ENCODE data around the gene MITD1. TPM values are rescaled to one million over a fixed set of nuclear protein-coding genes. Genes with fewer than 3 reads are reported as not detected.
A peak's percentile ranks its signal among the peaks of the same experiment; 100 is the strongest.

MITD1 gene
- polyA plus RNA-seq, 1 experiment, result 27.2 TPM

DNA sequence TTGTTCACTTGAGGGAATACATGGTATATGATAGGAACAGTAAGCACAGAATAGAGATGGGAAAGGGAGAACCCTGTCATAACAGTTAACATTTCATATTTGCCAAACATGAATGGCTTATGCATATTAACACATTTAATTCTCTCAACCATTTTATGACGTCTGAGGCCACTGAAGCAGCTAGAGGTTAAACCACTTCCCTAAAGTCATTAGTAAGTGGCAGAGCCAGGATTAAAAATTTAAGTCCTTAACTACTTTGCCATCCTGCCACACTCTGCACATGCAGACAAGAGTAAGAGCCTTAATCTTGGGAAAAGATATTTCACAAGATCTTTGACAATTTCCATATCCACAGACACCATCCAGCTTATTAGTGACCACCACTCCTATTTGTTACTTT is 24.0 kb downstream of the MITD1 start:
- no peak overlapping the region for H3K27ac ChIP-seq (ENCODE audit: low read depth, low read length)
- POLR2A ChIA-PET, result interaction anchor here (1.5 kb wide), 1 partner anchor 180 kb away, joined by 3 read pairs; the partner anchor contains the start of gene EIF5B

DNA sequence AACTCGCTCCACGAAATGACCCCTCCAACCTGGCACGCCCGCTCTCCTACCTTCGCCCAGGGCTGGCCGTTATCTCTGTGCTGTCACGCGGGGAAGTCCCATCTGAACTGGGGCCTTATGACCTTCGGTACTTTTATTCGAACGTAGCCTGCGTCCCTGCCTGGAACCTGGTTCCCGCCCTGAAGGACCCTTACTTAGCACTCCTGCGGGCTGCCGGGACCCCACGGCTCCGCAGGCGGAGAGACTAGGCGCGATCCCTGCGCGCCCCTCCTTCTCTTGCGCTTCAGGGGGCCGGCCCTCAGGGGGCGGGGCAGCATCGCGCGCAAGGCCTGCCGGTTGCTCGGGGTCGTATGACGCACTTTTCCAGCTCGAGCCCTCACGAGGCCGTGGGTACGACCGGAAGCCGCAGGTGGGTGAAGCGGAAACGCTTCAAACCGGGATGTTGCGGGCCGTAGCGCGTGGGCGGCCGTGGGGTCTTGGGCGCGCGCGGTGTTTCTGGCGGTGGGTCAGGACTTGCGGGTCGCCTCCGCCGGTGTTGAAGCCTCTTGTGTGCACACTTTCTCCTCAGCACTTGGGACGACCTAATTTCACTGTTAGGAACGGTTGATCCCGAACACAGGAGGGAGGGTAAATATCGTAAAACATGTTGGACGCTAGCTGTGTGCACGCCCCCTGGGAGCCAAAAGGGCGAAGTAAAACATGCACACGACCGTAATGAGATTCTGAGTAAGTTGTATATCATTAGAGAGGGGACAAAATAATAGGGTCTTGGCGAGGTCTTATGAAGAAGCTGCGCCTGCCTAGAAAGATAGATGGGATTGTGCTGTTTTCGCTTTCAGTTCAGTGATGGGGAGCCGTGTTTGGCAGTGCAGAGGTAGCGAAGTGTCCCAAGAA is 26.0 kb downstream of the MITD1 start, which contains the start of the genes LIPT1 and TSGA10:
Gene LIPT1, plus strand, starts transcription at position 325 of the 894 bp plus-strand sequence. CDS start 6,991 bp downstream, outside the sequence.
Gene TSGA10, minus strand, starts transcription at position 300 of the 894 bp plus-strand sequence. CDS start 45,503 bp downstream, outside the sequence.
- no peaks in the 10 kb centered on the region for H3K9me3 ChIP-seq (ENCODE audit: control insufficient read depth, insufficient read depth, low read length)
- DNase-seq (ENCODE audit: low read depth, low spot score), result peak; percentile 73
- H3K27ac ChIP-seq (ENCODE audit: low read depth, low read length), result peak within 1 kb of the TSS; percentile 87
- no peaks in the 10 kb centered on the region for H3K27me3 ChIP-seq (ENCODE audit: control insufficient read depth, insufficient read depth, low read length)
- TF ChIP-seq, protein P1, sequence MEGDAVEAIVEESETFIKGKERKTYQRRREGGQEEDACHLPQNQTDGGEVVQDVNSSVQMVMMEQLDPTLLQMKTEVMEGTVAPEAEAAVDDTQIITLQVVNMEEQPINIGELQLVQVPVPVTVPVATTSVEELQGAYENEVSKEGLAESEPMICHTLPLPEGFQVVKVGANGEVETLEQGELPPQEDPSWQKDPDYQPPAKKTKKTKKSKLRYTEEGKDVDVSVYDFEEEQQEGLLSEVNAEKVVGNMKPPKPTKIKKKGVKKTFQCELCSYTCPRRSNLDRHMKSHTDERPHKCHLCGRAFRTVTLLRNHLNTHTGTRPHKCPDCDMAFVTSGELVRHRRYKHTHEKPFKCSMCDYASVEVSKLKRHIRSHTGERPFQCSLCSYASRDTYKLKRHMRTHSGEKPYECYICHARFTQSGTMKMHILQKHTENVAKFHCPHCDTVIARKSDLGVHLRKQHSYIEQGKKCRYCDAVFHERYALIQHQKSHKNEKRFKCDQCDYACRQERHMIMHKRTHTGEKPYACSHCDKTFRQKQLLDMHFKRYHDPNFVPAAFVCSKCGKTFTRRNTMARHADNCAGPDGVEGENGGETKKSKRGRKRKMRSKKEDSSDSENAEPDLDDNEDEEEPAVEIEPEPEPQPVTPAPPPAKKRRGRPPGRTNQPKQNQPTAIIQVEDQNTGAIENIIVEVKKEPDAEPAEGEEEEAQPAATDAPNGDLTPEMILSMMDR (IDR thresholded peaks at IDR 0.05; ENCODE audit: low read depth, low read length), result peak; percentile 34
- CTCF ChIA-PET, result interaction anchor here (0.6 kb wide), 1 partner anchor 506 kb away, joined by 3 read pairs; no protein-coding TSS in a partner anchor
- POLR2A ChIA-PET, result interaction anchor here (0.6 to 1.3 kb wide), 3 partner anchors 15 to 181 kb away, joined by 3 read pairs; no protein-coding TSS in a partner anchor
- peak within 1 kb of the TSS; percentile 84 for H3K4me3 ChIP-seq (ENCODE audit: low read depth, low read length)

More for the DNA sequence above, 24.0 kb downstream of the MITD1 start:
- Histone ChIP-seq H3K9me3 (ENCODE audit: control insufficient read depth, insufficient read depth, low read length) (no peaks in the 10 kb centered on the region), H3K27me3 (ENCODE audit: control insufficient read depth, insufficient read depth, low read length) (no peaks in the 10 kb centered on the region), H3K4me3 (ENCODE audit: low read depth, low read length) (no peak overlapping the region)
- DNase-seq (ENCODE audit: low read depth, low spot score), result no peak
- TF ChIP-seq, protein P1 (IDR thresholded peaks at IDR 0.05; ENCODE audit: low read depth, low read length), result no peak
- CTCF ChIA-PET, result interaction anchor here (1.4 kb wide), 1 partner anchor 508 kb away, joined by 5 read pairs; no protein-coding TSS in a partner anchor

DNA sequence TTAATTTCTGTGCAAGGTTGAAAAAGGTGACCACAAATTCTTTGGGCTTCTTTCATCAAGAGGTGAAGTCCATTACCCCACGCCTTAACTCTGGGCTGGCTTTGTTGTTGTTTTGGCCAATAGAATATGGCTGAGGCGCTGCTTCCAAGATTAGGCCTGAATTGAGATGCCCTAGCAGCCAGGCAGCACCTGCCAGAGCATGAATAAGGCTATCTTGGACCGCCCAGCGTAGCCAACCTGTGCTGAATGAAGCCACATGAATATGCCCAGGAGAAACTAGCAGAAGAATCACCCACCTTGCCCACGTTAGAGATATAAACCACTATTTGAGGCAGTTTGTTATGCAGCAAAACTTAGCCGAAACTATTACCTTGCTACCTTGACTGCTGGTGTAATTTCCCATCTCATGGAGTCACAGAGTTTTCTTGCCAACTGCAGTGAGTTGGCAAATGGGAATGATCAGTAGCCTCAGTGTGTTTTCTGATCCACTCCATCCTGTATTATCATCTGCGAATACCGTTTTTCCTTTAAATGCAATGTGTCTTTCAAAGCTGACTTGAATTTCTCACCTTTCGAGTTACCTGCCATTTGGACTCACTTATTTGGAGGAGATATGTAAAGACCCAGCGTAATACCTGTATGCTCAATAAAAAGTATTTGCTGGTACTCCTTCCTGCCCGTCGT is 26.8 kb downstream of the MITD1 start:
- Histone ChIP-seq H3K4me3 (ENCODE audit: low read depth, low read length) (peak overlapping the region; percentile 84), H3K27me3 (ENCODE audit: control insufficient read depth, insufficient read depth, low read length) (no peaks in the 10 kb centered on the region), H3K27ac (ENCODE audit: low read depth, low read length) (peak overlapping the region; percentile 3), H3K9me3 (ENCODE audit: control insufficient read depth, insufficient read depth, low read length) (no peaks in the 10 kb centered on the region)
- CTCF ChIA-PET, result no interaction called here
- POLR2A ChIA-PET, result interaction anchor here (0.6 to 1.3 kb wide), 3 partner anchors 15 to 181 kb away, joined by 3 read pairs; no protein-coding TSS in a partner anchor
- TF ChIP-seq, protein P1 (IDR thresholded peaks at IDR 0.05; ENCODE audit: low read depth, low read length), result no peak
- DNase-seq (ENCODE audit: low read depth, low spot score), result no peak

DNA sequence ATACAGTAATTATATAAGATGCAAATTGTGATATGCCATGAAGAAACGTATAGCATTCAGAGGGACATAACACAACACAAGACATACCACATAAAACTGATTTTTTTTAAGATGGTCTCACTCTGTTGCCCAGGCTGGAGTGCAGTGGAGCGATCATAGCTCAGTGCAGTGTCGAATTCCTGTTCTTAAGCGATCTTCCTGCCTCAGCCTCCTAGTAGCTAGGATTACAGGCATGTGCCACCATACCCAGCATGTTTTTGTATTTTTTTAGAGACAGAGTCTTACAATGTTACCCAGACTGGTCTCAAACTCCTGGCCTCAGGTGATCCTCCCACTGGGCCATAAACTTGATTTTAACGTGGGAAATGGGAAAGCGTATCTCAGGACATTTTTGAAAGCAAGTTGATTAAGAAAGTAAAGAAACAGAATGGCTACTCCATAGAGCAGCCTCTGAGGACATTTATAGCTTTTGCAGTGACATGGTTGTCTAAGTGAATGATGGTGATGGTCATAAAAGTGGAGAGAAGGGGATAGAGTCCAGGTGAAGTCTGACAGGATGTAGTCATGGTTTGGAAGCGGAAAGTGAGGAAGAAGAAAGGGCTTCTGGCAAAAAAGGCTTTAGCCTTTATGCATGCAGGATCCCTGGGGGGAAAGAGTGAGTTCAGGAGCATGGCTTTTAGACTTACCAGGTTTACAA is 28.5 kb downstream of the MITD1 start:
- TF ChIP-seq, protein P1 (IDR thresholded peaks at IDR 0.05; ENCODE audit: low read depth, low read length), result no peak
- no peak for DNase-seq (ENCODE audit: low read depth, low spot score)
- Histone ChIP-seq H3K9me3 (ENCODE audit: control insufficient read depth, insufficient read depth, low read length) (no peaks in the 10 kb centered on the region), H3K27me3 (ENCODE audit: control insufficient read depth, insufficient read depth, low read length) (no peaks in the 10 kb centered on the region), H3K27ac (ENCODE audit: low read depth, low read length) (no peak overlapping the region), H3K4me3 (ENCODE audit: low read depth, low read length) (no peak overlapping the region)
- POLR2A ChIA-PET, result no interaction called here
- CTCF ChIA-PET, result no interaction called here
